Measurements from ENCODE around the gene FAAP24.
"Not testable (repeated sequence)": the region's sequence is repeated elsewhere in the genome, so short reads cannot be mapped to it uniquely, and the experiment has no call there.

FAAP24 gene

GRCh38 chr19:33025468-33026238 is 53.6 kb downstream of the FAAP24 start:
- not testable (repeated sequence) for H3K4me3 ChIP-seq (ENCODE audit: low read length in 2 of 2); H3K4me1 ChIP-seq (ENCODE audit: control insufficient read depth, insufficient read depth, low read length); H3K36me3 ChIP-seq (ENCODE audit: control insufficient read depth in 2 of 2, insufficient read depth in 2 of 2, low read length in 2 of 2); H3K9ac ChIP-seq (ENCODE audit: low read length in 2 of 2); H3K27ac ChIP-seq (ENCODE audit: low read length); H3K9me3 ChIP-seq (ENCODE audit: control insufficient read depth in 2 of 2, low read length in 2 of 2); H3K27me3 ChIP-seq (ENCODE audit: control insufficient read depth in 1 of 2, insufficient read depth in 2 of 2, low read length in 2 of 2)

- not testable (repeated sequence) for H3K4me3 ChIP-seq (ENCODE audit: low read length in 2 of 2); H3K9ac ChIP-seq (ENCODE audit: low read length in 2 of 2); H3K27ac ChIP-seq (ENCODE audit: low read length)
Observed at GRCh38 chr19:33026602-33027001, 54.6 kb downstream of the FAAP24 start.

More at GRCh38 chr19:33026602-33027001, 54.6 kb downstream of the FAAP24 start:
- H3K27me3 ChIP-seq (ENCODE audit: control insufficient read depth in 1 of 2, insufficient read depth in 2 of 2, low read length in 2 of 2); H3K4me1 ChIP-seq (ENCODE audit: control insufficient read depth, insufficient read depth, low read length); H3K36me3 ChIP-seq (ENCODE audit: control insufficient read depth in 2 of 2, insufficient read depth in 2 of 2, low read length in 2 of 2); H3K9me3 ChIP-seq (ENCODE audit: control insufficient read depth in 2 of 2, low read length in 2 of 2): not testable (repeated sequence)

Measured in stomach smooth muscle (tissue), 2 donors.